Panc1 (cell line): Measurements from ENCODE around the gene KCNA5. TPM values are rescaled to one million over a fixed set of nuclear protein-coding genes. Genes with fewer than 3 reads are reported as not detected.

Experiments
- ATAC-seq: fragments of 200-7000 bp; cut with Tn5 transposase; 2 replicates; pipeline ENCODE4 v1.9.1; 2020; ENCODE audit warnings: mild to moderate bottlenecking, moderate library complexity
- BruUV-seq: library from RNA; stranded (reverse); fragments of 400-500 nt; replicated peaks from 2 replicates; lab custom pipeline; 2021; lab: Mats Ljungman, UMichigan
- CTCF ChIA-PET: fragments of 300-600 bp; sonication (Branson Sonifier 250); formaldehyde crosslinking; loops from one replicate; lab custom pipeline; 2022; ENCODE audit warnings: antibody characterized with exemption; lab: Charles Lee
- POLR2A ChIA-PET: fragments of 300-600 bp; sonication (Branson Sonifier 250); formaldehyde crosslinking; loops from one replicate; lab custom pipeline; 2022; ENCODE audit warnings: antibody characterized with exemption; lab: Charles Lee
- DNase-seq: peaks from one replicate; pipeline ENCODE4 v3.0.0-alpha.2; 2010; ENCODE audit warnings: low read depth, low spot score
- H3K27ac ChIP-seq: 2 replicates; pipeline ENCODE4 v1.5.1; 2011; ENCODE audit warnings: mild to moderate bottlenecking, low read length, inconsistent platforms
- H3K27me3 ChIP-seq: fragments of 200-500 bp; sonication (Bioruptor generic); 2 replicates; pipeline ENCODE4 v1.6.0; 2014; ENCODE audit warnings: low read length, inconsistent platforms; ENCODE audit not compliant: control insufficient read depth, insufficient read depth
- H3K36me3 ChIP-seq: fragments of 200-500 bp; sonication (Bioruptor generic); 2 replicates; pipeline ENCODE4 v1.5.1; 2014; ENCODE audit warnings: inconsistent platforms, mild to moderate bottlenecking, low read length, moderate library complexity; ENCODE audit not compliant: control insufficient read depth, insufficient read depth
- H3K4me1 ChIP-seq: 2 replicates; pipeline ENCODE4 v1.5.1; 2011; ENCODE audit warnings: inconsistent platforms, mild to moderate bottlenecking, low read length, moderate library complexity; ENCODE audit not compliant: control insufficient read depth, insufficient read depth
- H3K4me3 ChIP-seq, 2 experiments: 2 replicates each; pipeline ENCODE4 v1.5.1; 2011 to 2012; ENCODE audit warnings: low read depth in 2 of 2, low read length in 2 of 2, mild to moderate bottlenecking in 2 of 2, inconsistent platforms in 1 of 2, moderate library complexity in 1 of 2
- H3K9me3 ChIP-seq: fragments of 200-500 bp; sonication (Bioruptor generic); 2 replicates; pipeline ENCODE4 v1.5.1; 2014; ENCODE audit warnings: low read depth, mild to moderate bottlenecking, inconsistent platforms, low read length, moderate library complexity; ENCODE audit not compliant: control insufficient read depth, insufficient read depth
- POLR2AphosphoS5 ChIP-seq: IDR thresholded peaks from 2 replicates; pipeline ENCODE4 v1.6.1; 2012; ENCODE audit warnings: mild to moderate bottlenecking, low read depth, low read length, moderate library complexity
- SIN3A ChIP-seq: IDR thresholded peaks from 2 replicates; pipeline ENCODE4 v1.6.1; 2012; ENCODE audit warnings: low read depth, mild to moderate bottlenecking, low read length, moderate library complexity, borderline replicate concordance; ENCODE audit not compliant: insufficient read depth
- TCF7L2 ChIP-seq: IDR thresholded peaks from 2 replicates; pipeline ENCODE4 v1.6.1; 2011; ENCODE audit warnings: mild to moderate bottlenecking, low read depth, low read length, inconsistent platforms
- in situ Hi-C: cut with HindIII; loops from 2 replicates; pipeline ENCODE4 v1.10.0; 2016; ENCODE audit warnings: low sequenced_read_pairs, low pct_unique_long_range_greater_than_20kb
- intact Hi-C: fragments of 100-400 bp; cut with micrococcal nuclease; formaldehyde crosslinking; loops from one replicate; pipeline ENCODE4 v1.10.0; 2022; ENCODE audit not compliant: unreplicated experiment
- total RNA-seq: library from RNA; stranded (reverse); gene quantifications from one replicate; pipeline ENCODE4 v1.2.1, GENCODE V29; 2021; ENCODE audit not compliant: unreplicated experiment
- TF ChIP-seq, protein P1 (sequence below), 2 experiments: IDR thresholded peaks; 2 replicates each; pipeline ENCODE4 v1.6.1; 2011 to 2012; ENCODE audit warnings: low read depth in 2 of 2, control low read depth in 1 of 2, low read length in 1 of 2, mild to moderate bottlenecking in 1 of 2, moderate library complexity in 1 of 2; ENCODE audit not compliant: insufficient read depth in 1 of 2
- TF ChIP-seq, protein P2 (sequence below): fragments of 450-650 bp; IDR thresholded peaks from 2 replicates; pipeline ENCODE4 v1.5.1; 2017; ENCODE audit warnings: mild to moderate bottlenecking

Gene KCNA5
- total RNA-seq, 1 experiment from 2014 or later, result not detected

- H3K27me3 ChIP-seq, result no peaks in the 10 kb centered on the region
- H3K4me1 ChIP-seq, result no peaks in the 10 kb centered on the region
- no peak for TF ChIP-seq POLR2AphosphoS5
- TF ChIP-seq, protein P1, sequence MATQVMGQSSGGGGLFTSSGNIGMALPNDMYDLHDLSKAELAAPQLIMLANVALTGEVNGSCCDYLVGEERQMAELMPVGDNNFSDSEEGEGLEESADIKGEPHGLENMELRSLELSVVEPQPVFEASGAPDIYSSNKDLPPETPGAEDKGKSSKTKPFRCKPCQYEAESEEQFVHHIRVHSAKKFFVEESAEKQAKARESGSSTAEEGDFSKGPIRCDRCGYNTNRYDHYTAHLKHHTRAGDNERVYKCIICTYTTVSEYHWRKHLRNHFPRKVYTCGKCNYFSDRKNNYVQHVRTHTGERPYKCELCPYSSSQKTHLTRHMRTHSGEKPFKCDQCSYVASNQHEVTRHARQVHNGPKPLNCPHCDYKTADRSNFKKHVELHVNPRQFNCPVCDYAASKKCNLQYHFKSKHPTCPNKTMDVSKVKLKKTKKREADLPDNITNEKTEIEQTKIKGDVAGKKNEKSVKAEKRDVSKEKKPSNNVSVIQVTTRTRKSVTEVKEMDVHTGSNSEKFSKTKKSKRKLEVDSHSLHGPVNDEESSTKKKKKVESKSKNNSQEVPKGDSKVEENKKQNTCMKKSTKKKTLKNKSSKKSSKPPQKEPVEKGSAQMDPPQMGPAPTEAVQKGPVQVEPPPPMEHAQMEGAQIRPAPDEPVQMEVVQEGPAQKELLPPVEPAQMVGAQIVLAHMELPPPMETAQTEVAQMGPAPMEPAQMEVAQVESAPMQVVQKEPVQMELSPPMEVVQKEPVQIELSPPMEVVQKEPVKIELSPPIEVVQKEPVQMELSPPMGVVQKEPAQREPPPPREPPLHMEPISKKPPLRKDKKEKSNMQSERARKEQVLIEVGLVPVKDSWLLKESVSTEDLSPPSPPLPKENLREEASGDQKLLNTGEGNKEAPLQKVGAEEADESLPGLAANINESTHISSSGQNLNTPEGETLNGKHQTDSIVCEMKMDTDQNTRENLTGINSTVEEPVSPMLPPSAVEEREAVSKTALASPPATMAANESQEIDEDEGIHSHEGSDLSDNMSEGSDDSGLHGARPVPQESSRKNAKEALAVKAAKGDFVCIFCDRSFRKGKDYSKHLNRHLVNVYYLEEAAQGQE (IDR thresholded peaks at IDR 0.05; ENCODE audit: insufficient read depth in 1 of 2, low read depth in 2 of 2, low read length in 1 of 2), result no peak
- TF ChIP-seq SIN3A, result no peak
- TF ChIP-seq, protein P2, sequence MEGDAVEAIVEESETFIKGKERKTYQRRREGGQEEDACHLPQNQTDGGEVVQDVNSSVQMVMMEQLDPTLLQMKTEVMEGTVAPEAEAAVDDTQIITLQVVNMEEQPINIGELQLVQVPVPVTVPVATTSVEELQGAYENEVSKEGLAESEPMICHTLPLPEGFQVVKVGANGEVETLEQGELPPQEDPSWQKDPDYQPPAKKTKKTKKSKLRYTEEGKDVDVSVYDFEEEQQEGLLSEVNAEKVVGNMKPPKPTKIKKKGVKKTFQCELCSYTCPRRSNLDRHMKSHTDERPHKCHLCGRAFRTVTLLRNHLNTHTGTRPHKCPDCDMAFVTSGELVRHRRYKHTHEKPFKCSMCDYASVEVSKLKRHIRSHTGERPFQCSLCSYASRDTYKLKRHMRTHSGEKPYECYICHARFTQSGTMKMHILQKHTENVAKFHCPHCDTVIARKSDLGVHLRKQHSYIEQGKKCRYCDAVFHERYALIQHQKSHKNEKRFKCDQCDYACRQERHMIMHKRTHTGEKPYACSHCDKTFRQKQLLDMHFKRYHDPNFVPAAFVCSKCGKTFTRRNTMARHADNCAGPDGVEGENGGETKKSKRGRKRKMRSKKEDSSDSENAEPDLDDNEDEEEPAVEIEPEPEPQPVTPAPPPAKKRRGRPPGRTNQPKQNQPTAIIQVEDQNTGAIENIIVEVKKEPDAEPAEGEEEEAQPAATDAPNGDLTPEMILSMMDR, result no peak
- no peak for TF ChIP-seq TCF7L2
- no TSS peak for BruUV-seq
- in situ Hi-C loops, result no loop called here
- H3K4me3 ChIP-seq, result no peak overlapping the region
- CTCF ChIA-PET, result no interaction called here
- POLR2A ChIA-PET, result no interaction called here
- H3K27ac ChIP-seq, result no peak overlapping the region
- no peak for ATAC-seq
- H3K9me3 ChIP-seq, result no peaks in the 10 kb centered on the region
- no peak for DNase-seq
- H3K36me3 ChIP-seq, result no peaks in the 10 kb centered on the region
- intact Hi-C loops, result no loop called here
Measured at GRCh38 chr12:5060958-5061357, 17.3 kb downstream of the KCNA5 start.

DNA sequence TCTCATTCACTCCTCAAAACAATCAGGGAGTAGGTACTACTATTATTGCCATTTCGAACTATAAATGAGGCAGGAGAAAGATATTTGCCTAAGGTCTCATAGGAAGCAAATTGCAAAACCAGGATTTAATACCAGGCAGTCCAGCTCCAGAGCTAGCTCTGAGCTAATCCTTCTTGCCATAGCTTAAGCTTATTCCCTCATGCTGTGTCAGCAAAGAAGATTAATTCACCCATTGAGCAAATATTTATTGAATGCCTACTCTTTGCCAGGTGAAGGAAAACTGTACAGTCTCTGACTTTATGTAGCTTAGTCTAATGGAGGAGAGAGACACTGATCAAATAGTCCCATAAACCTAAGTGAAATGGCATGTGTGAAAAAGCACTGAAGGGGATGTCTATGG, 19.5 kb downstream of the KCNA5 start:
- ChIA-PET CTCF (no interaction called here), POLR2A (no interaction called here)
- no peaks in the 10 kb centered on the region for H3K4me1 ChIP-seq
- no peak for ATAC-seq
- no peaks in the 10 kb centered on the region for H3K36me3 ChIP-seq
- no peak for TF ChIP-seq TCF7L2
- TF ChIP-seq, protein P2, result no peak
- no peak for DNase-seq
- no peaks in the 10 kb centered on the region for H3K27me3 ChIP-seq
- in situ Hi-C loops, result no loop called here
- intact Hi-C loops, result no loop called here
- H3K27ac ChIP-seq, result no peak overlapping the region
- H3K4me3 ChIP-seq, result no peak overlapping the region
- H3K9me3 ChIP-seq, result no peaks in the 10 kb centered on the region
- BruUV-seq, result no TSS peak
